ENCODE results near the gene TPK1.

Gene TPK1

GRCh38 chr7:144470078-144470477 is 365.8 kb downstream of the TPK1 start:
- in situ Hi-C loops (cut with HindIII; ENCODE audit: low sequenced_read_pairs) = no loop called here
- DNase-seq (ENCODE audit: low read depth) = no peak
- TF ChIP-seq CTCF (IDR thresholded peaks at IDR 0.05; ENCODE audit: low read depth, low read length, missing control alignments) = no peak
- H3K4me3 ChIP-seq (ENCODE audit: low read depth, low read length) = no peak overlapping the region

GRCh38 chr7:144468990-144469732 is 366.7 kb downstream of the TPK1 start:
- DNase-seq (ENCODE audit: low read depth) = no peak
- no peak overlapping the region for H3K4me3 ChIP-seq (ENCODE audit: low read depth, low read length)
- in situ Hi-C loops (cut with HindIII; ENCODE audit: low sequenced_read_pairs) = no loop called here
- TF ChIP-seq CTCF (IDR thresholded peaks at IDR 0.05; ENCODE audit: low read depth, low read length, missing control alignments) = no peak

GRCh38 chr7:144459635-144460034 is 376.2 kb downstream of the TPK1 start:
- DNase-seq (ENCODE audit: low read depth) = no peak
- H3K4me3 ChIP-seq (ENCODE audit: low read depth, low read length) = no peak overlapping the region
- in situ Hi-C loops (cut with HindIII; ENCODE audit: low sequenced_read_pairs) = no loop called here
- TF ChIP-seq CTCF (IDR thresholded peaks at IDR 0.05; ENCODE audit: low read depth, low read length, missing control alignments) = no peak

GRCh38 chr7:144455040-144455404 is 380.8 kb downstream of the TPK1 start:
- no peak overlapping the region for H3K4me3 ChIP-seq (ENCODE audit: low read depth, low read length)
- in situ Hi-C loops (cut with HindIII; ENCODE audit: low sequenced_read_pairs) = no loop called here
- TF ChIP-seq CTCF (IDR thresholded peaks at IDR 0.05; ENCODE audit: low read depth, low read length, missing control alignments) = no peak

DNA sequence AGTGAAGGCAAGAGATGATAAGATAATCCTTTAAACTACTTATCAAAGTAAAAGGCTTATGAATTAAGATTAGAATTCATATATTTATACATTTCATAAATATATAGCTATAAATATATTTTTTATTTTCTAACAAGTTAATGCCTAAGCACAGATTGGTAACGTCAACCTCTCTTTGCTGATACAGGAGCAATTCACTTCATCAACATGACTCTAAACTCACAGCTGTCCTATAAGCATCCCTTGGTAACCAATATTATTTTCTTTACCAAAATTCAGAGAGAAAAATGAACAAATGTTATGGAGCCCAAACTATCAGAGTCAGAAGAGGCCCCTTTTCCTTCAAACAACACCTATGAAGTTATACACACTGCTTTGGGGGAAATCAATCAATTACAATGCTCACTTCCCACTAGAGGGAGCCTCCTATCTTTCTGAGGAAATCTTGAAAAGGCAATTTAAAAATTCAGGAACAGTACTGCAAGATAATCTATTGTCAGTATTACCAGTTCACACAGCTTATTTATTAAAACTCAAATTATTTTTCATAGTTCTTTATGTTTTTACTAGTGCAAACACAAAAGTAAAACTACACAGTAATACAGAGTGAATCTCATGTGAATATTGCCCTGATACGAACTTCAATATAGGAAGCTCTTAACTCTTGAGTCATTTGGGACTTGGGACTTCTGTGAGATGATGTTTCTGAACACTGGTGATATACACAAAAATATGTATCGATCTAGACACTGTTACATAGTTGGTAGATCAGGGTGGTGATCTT is 381.4 kb downstream of the TPK1 start:
- no peak overlapping the region for H3K4me3 ChIP-seq (ENCODE audit: low read depth, low read length)
- in situ Hi-C loops (cut with HindIII; ENCODE audit: low sequenced_read_pairs) = no loop called here
- peak; percentile 25 for TF ChIP-seq CTCF (IDR thresholded peaks at IDR 0.05; ENCODE audit: low read depth, low read length, missing control alignments)
- DNase-seq (ENCODE audit: low read depth) = no peak

More at GRCh38 chr7:144455040-144455404, 380.8 kb downstream of the TPK1 start:
- DNase-seq (ENCODE audit: low read depth) = no peak

DNA sequence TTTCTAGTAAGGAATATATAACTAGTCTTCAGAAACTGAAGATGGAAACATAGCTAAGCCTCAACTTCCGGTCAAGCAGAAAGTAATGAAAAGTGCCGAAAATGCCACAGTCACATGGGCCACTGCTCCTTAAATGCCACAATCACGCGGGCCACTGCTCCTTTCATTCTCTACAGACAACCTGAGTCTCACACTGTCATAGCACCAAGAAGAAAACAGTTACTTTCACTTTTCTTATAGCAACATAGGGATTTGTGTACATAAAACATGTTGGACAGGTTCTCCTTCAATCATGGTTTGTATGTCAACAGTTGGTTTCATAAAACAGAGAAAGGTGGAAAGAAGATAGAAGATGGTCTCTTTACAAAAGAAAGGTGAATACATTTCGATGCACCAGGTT is 383.8 kb downstream of the TPK1 start:
- no peak overlapping the region for H3K4me3 ChIP-seq (ENCODE audit: low read depth, low read length)
- no peak for DNase-seq (ENCODE audit: low read depth)
- in situ Hi-C loops (cut with HindIII; ENCODE audit: low sequenced_read_pairs) = no loop called here
- TF ChIP-seq CTCF (IDR thresholded peaks at IDR 0.05; ENCODE audit: low read depth, low read length, missing control alignments) = no peak
